Activated naive CD4-positive, alpha-beta T cell treated with Interleukin-2 at 50 U/mL for 16 hours (primary cell): ENCODE measurements around the gene SMAD3.

Experiments used
- DNase-seq: peaks from one replicate; pipeline ENCODE4 v3.0.0-alpha.2; 2020

Gene SMAD3

GRCh38 chr15:67097930-67098740 is 32.7 kb downstream of the SMAD3 start:
- peak; percentile 53 for DNase-seq

- DNase-seq = no peak
These were observed 33.4 kb downstream of the SMAD3 start for GRCh38 chr15:67098768-67099282.

- DNase-seq = no peak
These were observed 34.9 kb downstream of the SMAD3 start for GRCh38 chr15:67100124-67100791.

- peak; percentile 77 for DNase-seq
These were observed 35.6 kb downstream of the SMAD3 start for GRCh38 chr15:67100801-67101581.

GRCh38 chr15:67101911-67102598 is 36.7 kb downstream of the SMAD3 start:
- DNase-seq = peak; percentile 55

GRCh38 chr15:67102599-67102929 is 37.2 kb downstream of the SMAD3 start:
- DNase-seq = no peak

- no peak for DNase-seq
These were observed 37.6 kb downstream of the SMAD3 start for GRCh38 chr15:67103021-67103420.

- DNase-seq = no peak
These were observed 38.0 kb downstream of the SMAD3 start for GRCh38 chr15:67103432-67103831.

GRCh38 chr15:67103869-67104268 is 38.5 kb downstream of the SMAD3 start:
- no peak for DNase-seq

GRCh38 chr15:67104510-67104909 is 39.1 kb downstream of the SMAD3 start:
- no peak for DNase-seq

GRCh38 chr15:67105065-67105951 is 39.9 kb downstream of the SMAD3 start:
- DNase-seq = no peak

GRCh38 chr15:67105991-67106763 is 40.8 kb downstream of the SMAD3 start:
- no peak for DNase-seq

- DNase-seq = no peak
These were observed 41.3 kb downstream of the SMAD3 start for GRCh38 chr15:67106764-67107013.

GRCh38 chr15:67107014-67107812 is 41.8 kb downstream of the SMAD3 start:
- DNase-seq = no peak

GRCh38 chr15:67108122-67108961 is 42.9 kb downstream of the SMAD3 start:
- DNase-seq = no peak

- DNase-seq = no peak
These were observed 44.0 kb downstream of the SMAD3 start for GRCh38 chr15:67109141-67110034.

- no peak for DNase-seq
These were observed 45.0 kb downstream of the SMAD3 start for GRCh38 chr15:67110361-67110781.
